ENCODE results near the gene ZCCHC12.

ZCCHC12 gene

DNA sequence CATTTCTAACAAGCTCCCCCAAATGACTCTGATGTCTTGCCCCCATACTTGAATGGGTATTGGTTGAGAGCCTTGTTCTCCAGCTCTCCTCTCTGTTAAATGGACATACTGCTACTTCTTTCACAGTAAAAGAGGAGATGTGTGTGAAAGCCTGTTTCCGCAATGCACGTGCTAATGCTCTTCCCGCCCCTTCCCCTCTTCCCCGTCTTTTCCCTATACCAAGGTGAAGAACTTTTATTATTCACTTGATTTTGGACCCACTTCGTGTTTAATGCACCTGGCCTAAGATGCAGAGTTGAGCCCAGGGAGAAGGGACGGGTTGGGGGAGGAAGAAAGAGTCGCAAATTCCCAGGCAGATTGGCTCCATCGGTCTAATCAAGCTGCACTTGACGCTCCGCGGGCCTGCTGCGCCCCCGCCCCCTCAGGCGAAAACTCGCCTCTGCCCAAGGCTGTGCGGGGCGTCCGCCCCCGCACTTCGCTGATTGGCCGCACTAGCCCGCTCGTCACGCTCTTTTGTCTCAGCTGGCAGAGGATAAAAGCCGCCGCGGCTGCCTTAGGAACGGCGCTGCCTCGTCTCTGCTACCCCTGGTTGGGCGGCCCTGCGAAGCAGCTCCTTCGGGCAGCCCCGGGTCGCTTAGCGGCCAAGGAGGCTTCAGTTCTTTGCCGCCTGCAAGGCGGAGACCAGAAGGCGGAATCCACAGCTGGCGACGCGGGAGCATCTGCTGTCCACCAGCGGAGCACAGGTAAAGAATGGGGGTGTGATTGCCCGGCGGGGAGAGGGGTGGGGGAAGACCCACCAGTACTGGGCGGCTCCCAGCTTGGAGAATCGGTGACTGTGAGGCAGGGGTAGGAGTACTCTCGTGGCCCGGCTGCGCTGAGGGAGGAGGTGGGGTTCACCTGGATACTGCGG, at the start of gene ZCCHC12:
Gene ZCCHC12, plus strand, starts transcription at position 562 of the 910 bp plus-strand sequence. CDS start 1,421 bp downstream, outside the sequence.
- TF ChIP-seq, protein P1, sequence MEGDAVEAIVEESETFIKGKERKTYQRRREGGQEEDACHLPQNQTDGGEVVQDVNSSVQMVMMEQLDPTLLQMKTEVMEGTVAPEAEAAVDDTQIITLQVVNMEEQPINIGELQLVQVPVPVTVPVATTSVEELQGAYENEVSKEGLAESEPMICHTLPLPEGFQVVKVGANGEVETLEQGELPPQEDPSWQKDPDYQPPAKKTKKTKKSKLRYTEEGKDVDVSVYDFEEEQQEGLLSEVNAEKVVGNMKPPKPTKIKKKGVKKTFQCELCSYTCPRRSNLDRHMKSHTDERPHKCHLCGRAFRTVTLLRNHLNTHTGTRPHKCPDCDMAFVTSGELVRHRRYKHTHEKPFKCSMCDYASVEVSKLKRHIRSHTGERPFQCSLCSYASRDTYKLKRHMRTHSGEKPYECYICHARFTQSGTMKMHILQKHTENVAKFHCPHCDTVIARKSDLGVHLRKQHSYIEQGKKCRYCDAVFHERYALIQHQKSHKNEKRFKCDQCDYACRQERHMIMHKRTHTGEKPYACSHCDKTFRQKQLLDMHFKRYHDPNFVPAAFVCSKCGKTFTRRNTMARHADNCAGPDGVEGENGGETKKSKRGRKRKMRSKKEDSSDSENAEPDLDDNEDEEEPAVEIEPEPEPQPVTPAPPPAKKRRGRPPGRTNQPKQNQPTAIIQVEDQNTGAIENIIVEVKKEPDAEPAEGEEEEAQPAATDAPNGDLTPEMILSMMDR (IDR thresholded peaks at IDR 0.05; ENCODE audit: insufficient read depth, low read length, missing control alignments) = no peak
- POLR2A ChIA-PET = no interaction called here

DNA sequence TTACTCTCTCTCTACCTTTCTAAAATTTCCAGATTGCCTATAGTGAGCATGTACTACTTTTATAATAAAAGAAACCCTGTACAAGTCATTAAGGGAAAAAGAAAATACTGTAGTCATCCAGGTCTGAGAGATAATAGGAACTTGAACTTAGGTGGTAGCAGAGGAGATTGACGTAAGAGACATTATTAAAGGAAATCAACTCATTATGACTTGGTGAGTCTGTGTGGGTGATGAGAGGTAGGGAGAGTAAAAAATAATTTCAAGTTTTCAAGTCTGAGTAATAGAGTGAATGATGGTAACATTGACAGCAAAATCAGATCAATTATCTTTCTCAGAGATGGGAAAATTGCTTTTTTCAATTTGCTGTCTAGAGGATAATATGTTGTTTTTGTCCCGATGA, 44.0 kb upstream of the ZCCHC12 start:
- no peak overlapping the region for H3K4me3 ChIP-seq (ENCODE audit: low read depth, low read length)
- POLR2A ChIA-PET = no interaction called here
- TF ChIP-seq, protein P1 (IDR thresholded peaks at IDR 0.05; ENCODE audit: insufficient read depth, low read length, missing control alignments) = no peak
- no peak for DNase-seq (ENCODE audit: low read depth, low spot score)
- CTCF ChIA-PET = no interaction called here

More for the DNA sequence above, at the start of gene ZCCHC12:
- CTCF ChIA-PET = interaction anchor here (0.8 to 3.3 kb wide), 3 partner anchors 16 to 21 kb away, joined by 3 to 20 read pairs (median 4); no protein-coding TSS in a partner anchor
- peak within 1 kb of the TSS; percentile 30 for H3K4me3 ChIP-seq (ENCODE audit: low read depth, low read length)
- no peak for DNase-seq (ENCODE audit: low read depth, low spot score)

DNA sequence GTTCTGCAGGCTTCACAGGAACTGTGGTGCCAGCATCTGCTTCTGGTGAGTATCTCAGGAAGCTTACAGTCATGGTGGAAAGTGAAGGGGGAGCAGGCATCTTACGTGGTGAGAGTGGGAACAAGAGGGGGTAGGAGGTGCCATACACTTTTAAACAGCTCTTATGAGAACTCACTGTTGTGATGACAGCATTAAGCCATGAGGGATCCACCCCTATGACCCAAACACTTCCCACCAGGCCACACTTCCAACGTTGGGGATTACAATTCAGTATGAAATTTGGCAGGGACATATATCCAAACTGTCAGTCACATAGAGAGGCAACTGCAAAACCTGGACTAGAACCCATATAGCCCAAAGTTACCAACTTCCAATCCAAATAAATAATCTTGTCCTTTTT, 43.1 kb upstream of the ZCCHC12 start:
- no peak overlapping the region for H3K4me3 ChIP-seq (ENCODE audit: low read depth, low read length)
- POLR2A ChIA-PET = no interaction called here
- TF ChIP-seq, protein P1 (IDR thresholded peaks at IDR 0.05; ENCODE audit: insufficient read depth, low read length, missing control alignments) = no peak
- no peak for DNase-seq (ENCODE audit: low read depth, low spot score)
- CTCF ChIA-PET = interaction anchor here (0.6 kb wide), 1 partner anchor 25 kb away, joined by 4 read pairs; no protein-coding TSS in a partner anchor

DNA sequence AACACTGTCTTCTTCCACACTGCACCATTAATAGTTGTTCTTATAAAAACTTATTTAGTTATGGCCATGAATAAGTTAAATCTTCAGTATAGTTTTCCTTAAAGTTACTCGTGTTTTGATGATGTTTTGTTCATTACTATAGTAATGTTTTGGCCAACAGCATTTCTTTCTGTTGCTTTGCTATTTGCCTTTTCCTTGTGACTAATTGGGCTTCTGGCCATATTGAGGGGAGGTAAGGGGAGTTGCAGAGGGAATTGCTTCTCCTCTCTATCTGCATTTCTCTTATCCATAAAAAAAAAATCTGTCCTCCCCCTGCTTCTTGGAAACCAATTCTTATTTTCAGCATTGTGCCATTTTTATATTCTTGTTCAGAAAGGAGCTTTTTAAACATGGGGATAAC, 42.7 kb upstream of the ZCCHC12 start:
- no peak overlapping the region for H3K4me3 ChIP-seq (ENCODE audit: low read depth, low read length)
- no peak for DNase-seq (ENCODE audit: low read depth, low spot score)
- POLR2A ChIA-PET = no interaction called here
- TF ChIP-seq, protein P1 (IDR thresholded peaks at IDR 0.05; ENCODE audit: insufficient read depth, low read length, missing control alignments) = no peak
- CTCF ChIA-PET = interaction anchor here (0.6 kb wide), 2 partner anchors 26 to 1110 kb away, joined by 3 to 4 read pairs; no protein-coding TSS in a partner anchor

DNA sequence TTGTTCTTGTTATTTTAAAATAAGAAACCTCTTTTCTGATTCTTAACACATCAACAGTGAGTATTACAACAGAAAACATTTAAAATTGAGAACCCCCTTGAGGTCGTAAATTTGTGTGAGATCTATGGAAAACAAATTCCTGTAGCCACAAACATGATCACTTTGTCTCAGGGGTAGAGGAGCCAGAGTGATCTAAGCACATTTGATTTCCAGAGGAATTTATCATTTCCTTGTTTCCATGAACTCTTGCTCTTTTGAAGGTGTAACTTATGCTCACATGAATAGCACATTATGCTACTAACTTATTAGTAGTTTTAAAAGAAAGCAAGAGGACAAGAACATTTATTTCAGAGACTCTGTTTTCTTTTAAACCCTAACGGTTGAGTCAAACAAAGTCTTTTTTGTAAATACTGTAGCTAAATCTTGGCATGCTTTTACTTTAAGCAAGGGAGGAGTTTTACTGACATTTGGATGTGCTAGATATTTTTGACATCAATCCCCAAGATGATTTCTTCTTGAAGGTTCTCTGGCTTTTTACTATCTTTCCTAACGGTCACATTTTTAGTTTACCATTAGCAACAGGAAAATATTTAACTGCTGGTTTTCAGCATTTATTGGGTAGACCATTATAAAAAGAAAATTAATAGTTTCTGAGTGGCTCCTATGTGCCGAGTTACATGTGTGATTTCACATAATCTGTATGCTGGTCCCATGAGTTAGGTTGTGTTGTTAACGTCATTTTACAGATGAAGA, 27.9 kb upstream of the ZCCHC12 start:
- TF ChIP-seq, protein P1 (IDR thresholded peaks at IDR 0.05; ENCODE audit: insufficient read depth, low read length, missing control alignments) = no peak
- ChIA-PET CTCF (interaction anchor here (1.1 to 1.2 kb wide), 2 partner anchors 11 to 168 kb away, joined by 3 read pairs; no protein-coding TSS in a partner anchor), POLR2A (no interaction called here)
- H3K4me3 ChIP-seq (ENCODE audit: low read depth, low read length) = no peak overlapping the region
- no peak for DNase-seq (ENCODE audit: low read depth, low spot score)

DNA sequence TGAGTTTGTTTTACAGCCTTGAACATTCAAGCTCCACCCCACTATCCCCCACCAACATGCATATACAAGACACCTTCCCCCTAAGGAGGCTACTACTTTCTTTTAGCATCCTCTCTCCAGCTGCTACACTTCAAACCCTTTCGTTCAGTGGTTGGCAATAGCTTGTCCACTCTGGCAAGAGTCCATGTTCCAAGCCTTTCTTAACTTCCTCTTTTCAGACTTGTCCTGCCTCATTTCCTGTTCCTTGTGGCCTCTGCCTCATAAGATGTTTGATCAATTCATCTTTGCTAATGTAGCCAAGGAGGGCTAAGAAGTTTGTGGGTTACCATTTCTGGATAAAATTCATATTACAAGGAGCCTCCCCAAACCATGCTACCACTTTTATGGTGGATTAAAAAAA, 20.8 kb upstream of the ZCCHC12 start:
- POLR2A ChIA-PET = no interaction called here
- no peak for DNase-seq (ENCODE audit: low read depth, low spot score)
- TF ChIP-seq, protein P1 (IDR thresholded peaks at IDR 0.05; ENCODE audit: insufficient read depth, low read length, missing control alignments) = no peak
- H3K4me3 ChIP-seq (ENCODE audit: low read depth, low read length) = no peak overlapping the region
- CTCF ChIA-PET = interaction anchor here (0.9 to 2.8 kb wide), 3 partner anchors 40 to 176 kb away, joined by 3 to 13 read pairs (median 3); no protein-coding TSS in a partner anchor

Measured in AG04449 (cell line).